Spinal cord (tissue), 10 donors: Measurements from ENCODE around the gene SHOC1. TPM values are rescaled to one million over a fixed set of nuclear protein-coding genes. Genes with fewer than 3 reads are reported as not detected.
A peak's percentile ranks its signal among the peaks of the same experiment; 100 is the strongest.
"Not testable (repeated sequence)": the region's sequence is repeated elsewhere in the genome, so short reads cannot be mapped to it uniquely, and the experiment has no call there.

Experiments
- DNase-seq, 6 donors: peaks; one replicate each; pipeline versions ENCODE4 v3.0.0 to v3.0.0-alpha.2; 2013 to 2015; ENCODE audit warnings: low spot score in 6 of 6, low read depth in 4 of 6
- H3K27ac ChIP-seq: one replicate; pipeline ENCODE4 v1.5.1; 2013; ENCODE audit warnings: low read depth, low read length, control low read depth
- H3K27me3 ChIP-seq: one replicate; pipeline ENCODE4 v1.6.1; 2013; ENCODE audit warnings: low read length; ENCODE audit not compliant: control insufficient read depth, insufficient read depth
- H3K36me3 ChIP-seq: one replicate; pipeline ENCODE4 v1.6.1; 2013; ENCODE audit warnings: low read length; ENCODE audit not compliant: control insufficient read depth, insufficient read depth
- H3K4me1 ChIP-seq: one replicate; pipeline ENCODE4 v1.6.1; 2013; ENCODE audit warnings: low read length; ENCODE audit not compliant: control insufficient read depth, insufficient read depth
- H3K4me3 ChIP-seq: one replicate; pipeline ENCODE4 v1.5.1; 2013; ENCODE audit warnings: low read depth, low read length, control low read depth
- H3K9me3 ChIP-seq: one replicate; pipeline ENCODE4 v1.6.1; 2013; ENCODE audit warnings: low read length; ENCODE audit not compliant: control insufficient read depth, insufficient read depth
- WGBS: methylation state at CpG from one replicate; pipeline ENCODE4 v1.1.5; 2013; ENCODE audit warnings: missing lambda C conversion rate; ENCODE audit not compliant: insufficient coverage; 5-methylcytosine and 5-hydroxymethylcytosine counted together
- polyA plus RNA-seq, 2 donors: library from polyadenylated mRNA; unstranded; fragments of 120-200 nt; gene quantifications; one replicate each; pipeline ENCODE4 v1.2.1, GENCODE V29; 2013; ENCODE audit not compliant: insufficient read length in 2 of 2
- total RNA-seq, 2 donors: library from RNA; depleted of rRNA in 1 of 2; stranded (reverse); fragments of 120-200 nt in 1 of 2; fragments of >200 nt in 1 of 2; gene quantifications; one replicate each; pipeline versions ENCODE4 v1.2.3 to v1.2.4, GENCODE V29; 2013 to 2014
- donor health status: healthy.

SHOC1 gene
- total and polyA plus RNA-seq, 4 donors, result 0.05 to 0.51 TPM; not detected in 2

GRCh38 chr9:111791821-111792220, 2.9 kb downstream of the SHOC1 start:
- not testable (repeated sequence) for H3K9me3 ChIP-seq, H3K4me1 ChIP-seq, H3K27ac ChIP-seq, DNase-seq, H3K4me3 ChIP-seq, H3K36me3 ChIP-seq, H3K27me3 ChIP-seq
- WGBS, result no CpG with 5 or more reads among the region's 1 CpG

- Histone ChIP-seq H3K4me1 (no peaks in the 10 kb centered on the region), H3K36me3 (peaks cover 3% of the 10 kb centered on the region), H3K27me3 (no peaks in the 10 kb centered on the region), H3K4me3 (no peak overlapping the region), H3K9me3 (no peaks in the 10 kb centered on the region), H3K27ac (no peak overlapping the region)
- no peak for DNase-seq
- WGBS, result no CpG with 5 or more reads among the region's 1 CpG
These were observed 4.9 kb downstream of the SHOC1 start for GRCh38 chr9:111789881-111790280.

- Histone ChIP-seq H3K36me3 (no peaks in the 10 kb centered on the region), H3K9me3 (no peaks in the 10 kb centered on the region), H3K27ac (no peak overlapping the region), H3K4me3 (no peak overlapping the region), H3K27me3 (no peaks in the 10 kb centered on the region), H3K4me1 (no peaks in the 10 kb centered on the region)
- no CpG with 5 or more reads among the region's 2 CpGs for WGBS
- no peak for DNase-seq
These were observed 10.9 kb downstream of the SHOC1 start for GRCh38 chr9:111783857-111784256.

- WGBS, result no CpG with 5 or more reads among the region's 2 CpGs
- no peak overlapping the region for H3K27ac ChIP-seq
These were observed 11.3 kb downstream of the SHOC1 start for GRCh38 chr9:111783424-111783823.

GRCh38 chr9:111766066-111766465, 28.7 kb downstream of the SHOC1 start:
- Histone ChIP-seq H3K9me3 (peaks cover 6% of the 10 kb centered on the region), H3K4me3 (no peak overlapping the region), H3K27me3 (no peaks in the 10 kb centered on the region), H3K27ac (no peak overlapping the region), H3K4me1 (no peaks in the 10 kb centered on the region), H3K36me3 (no peaks in the 10 kb centered on the region)
- no peak for DNase-seq

More at GRCh38 chr9:111783424-111783823, 11.3 kb downstream of the SHOC1 start:
- no peak overlapping the region for H3K4me3 ChIP-seq
- no peaks in the 10 kb centered on the region for H3K4me1 ChIP-seq
- no peaks in the 10 kb centered on the region for H3K9me3 ChIP-seq
- DNase-seq, result no peak
- H3K36me3 ChIP-seq, result no peaks in the 10 kb centered on the region
- H3K27me3 ChIP-seq, result no peaks in the 10 kb centered on the region

GRCh38 chr9:111762556-111762955, 32.2 kb downstream of the SHOC1 start:
- WGBS, result no CpG with 5 or more reads among the region's 2 CpGs
- no peak for DNase-seq
- Histone ChIP-seq H3K27ac (no peak overlapping the region), H3K27me3 (no peaks in the 10 kb centered on the region), H3K4me1 (no peaks in the 10 kb centered on the region), H3K4me3 (no peak overlapping the region), H3K9me3 (peaks cover 4% of the 10 kb centered on the region), H3K36me3 (no peaks in the 10 kb centered on the region)

- 80% methylated on average over 2 of the region's 2 CpGs for WGBS
- Histone ChIP-seq H3K27ac (no peak overlapping the region), H3K4me1 (no peaks in the 10 kb centered on the region), H3K36me3 (no peaks in the 10 kb centered on the region), H3K4me3 (no peak overlapping the region), H3K9me3 (no peaks in the 10 kb centered on the region), H3K27me3 (no peaks in the 10 kb centered on the region)
- DNase-seq, result peak; percentile 56 to 93 (median 68)
These were observed 34.7 kb downstream of the SHOC1 start for GRCh38 chr9:111759762-111760639.

- no peak for DNase-seq
- Histone ChIP-seq H3K9me3 (peaks cover 13% of the 10 kb centered on the region), H3K4me1 (no peaks in the 10 kb centered on the region), H3K27me3 (no peaks in the 10 kb centered on the region), H3K27ac (no peak overlapping the region), H3K36me3 (no peaks in the 10 kb centered on the region), H3K4me3 (no peak overlapping the region)
- WGBS, result no CpG with 5 or more reads among the region's 1 CpG
These were observed 39.9 kb downstream of the SHOC1 start for GRCh38 chr9:111754800-111755199.

- DNase-seq, result no peak
- Histone ChIP-seq H3K36me3 (no peaks in the 10 kb centered on the region), H3K27me3 (no peaks in the 10 kb centered on the region), H3K27ac (no peak overlapping the region), H3K4me1 (no peaks in the 10 kb centered on the region), H3K4me3 (no peak overlapping the region), H3K9me3 (peaks cover 13% of the 10 kb centered on the region)
- WGBS, result no CpG with 5 or more reads among the region's 1 CpG
These were observed 42.3 kb downstream of the SHOC1 start for GRCh38 chr9:111752455-111752854.
